GM12874 (cell line): ENCODE measurements around the gene RASD1.

Source experiments
- CTCF ChIP-seq: IDR thresholded peaks from 2 replicates; pipeline ENCODE4 v1.5.1; 2011; ENCODE audit warnings: low read depth, mild to moderate bottlenecking, control low read depth, low read length, moderate library complexity; ENCODE audit not compliant: insufficient read depth

Gene RASD1

GRCh38 chr17:17518014-17518413 is 21.8 kb upstream of the RASD1 start:
- TF ChIP-seq CTCF: no peak

GRCh38 chr17:17516941-17517720 is 20.9 kb upstream of the RASD1 start:
- no peak for TF ChIP-seq CTCF

- no peak for TF ChIP-seq CTCF
Measured at GRCh38 chr17:17515934-17516930, 20.0 kb upstream of the RASD1 start.

GRCh38 chr17:17514993-17515933 is 19.1 kb upstream of the RASD1 start:
- TF ChIP-seq CTCF: no peak

- no peak for TF ChIP-seq CTCF
Measured at GRCh38 chr17:17514361-17514992, 18.3 kb upstream of the RASD1 start.

GRCh38 chr17:17513626-17514025 is 17.4 kb upstream of the RASD1 start:
- no peak for TF ChIP-seq CTCF
